Epidermal melanocyte (primary cell): ENCODE results near the gene ZNF407.

Experiments used
- DNase-seq: peaks from one replicate; pipeline ENCODE4 v3.0.0; 2011; ENCODE audit warnings: low spot score; ENCODE audit not compliant: insufficient read length

ZNF407 gene

GRCh38 chr18:74820160-74820780 lies 222.6 kb downstream of the ZNF407 start:
- DNase-seq, result no peak

- no peak for DNase-seq
These were observed 227.8 kb downstream of the ZNF407 start for GRCh38 chr18:74825460-74825859.

- no peak for DNase-seq
These were observed 228.9 kb downstream of the ZNF407 start for GRCh38 chr18:74826572-74826971.

GRCh38 chr18:74828200-74828599 lies 230.5 kb downstream of the ZNF407 start:
- DNase-seq, result no peak

GRCh38 chr18:74831571-74832250 lies 234.0 kb downstream of the ZNF407 start:
- no peak for DNase-seq

GRCh38 chr18:74832381-74832780 lies 234.7 kb downstream of the ZNF407 start:
- DNase-seq, result no peak

GRCh38 chr18:74832999-74833398 lies 235.3 kb downstream of the ZNF407 start:
- DNase-seq, result no peak

- DNase-seq, result no peak
These were observed 237.0 kb downstream of the ZNF407 start for GRCh38 chr18:74834424-74835309.

GRCh38 chr18:74836296-74837139 lies 238.8 kb downstream of the ZNF407 start:
- DNase-seq, result no peak

- DNase-seq, result no peak
These were observed 243.0 kb downstream of the ZNF407 start for GRCh38 chr18:74840492-74841167.

GRCh38 chr18:74841248-74841647 lies 243.6 kb downstream of the ZNF407 start:
- DNase-seq, result no peak

GRCh38 chr18:74849301-74849700 lies 251.6 kb downstream of the ZNF407 start:
- no peak for DNase-seq

- DNase-seq, result peak; percentile 64
These were observed 258.8 kb downstream of the ZNF407 start for GRCh38 chr18:74856434-74856833.

- DNase-seq, result no peak
These were observed 259.3 kb downstream of the ZNF407 start for GRCh38 chr18:74856928-74857327.

GRCh38 chr18:74857901-74858300 lies 260.2 kb downstream of the ZNF407 start:
- no peak for DNase-seq

GRCh38 chr18:74861154-74861553 lies 263.5 kb downstream of the ZNF407 start:
- DNase-seq, result no peak

- no peak for DNase-seq
These were observed 264.4 kb downstream of the ZNF407 start for GRCh38 chr18:74862094-74862493.

- DNase-seq, result no peak
These were observed 268.9 kb downstream of the ZNF407 start for GRCh38 chr18:74866577-74866976.

- DNase-seq, result no peak
These were observed 270.8 kb downstream of the ZNF407 start for GRCh38 chr18:74868461-74868860.
